ENCODE results near the gene ZNF761.
"Not testable (repeated sequence)": the region's sequence is repeated elsewhere in the genome, so short reads cannot be mapped to it uniquely, and the experiment has no call there.

The ZNF761 gene

GRCh38 chr19:53455828-53456227 is 24.0 kb downstream of the ZNF761 start:
- Histone ChIP-seq H3K9me2 (replicated peaks; ENCODE audit: insufficient read depth, low read length) (no peaks in the 10 kb centered on the region), H3K9me3 (ENCODE audit: insufficient read depth, low read length) (peaks cover 43% of the 10 kb centered on the region; the same call in 1 of the 2 replicates), H4K20me1 (ENCODE audit: low read depth, low read length) (no peaks in the 10 kb centered on the region), H3K27me3 (ENCODE audit: low read length) (no peaks in the 10 kb centered on the region), H3K4me2 (ENCODE audit: low read depth, low read length, poor library complexity, severe bottlenecking) (no peak overlapping the region), H3K9ac (ENCODE audit: low read length) (no peak overlapping the region), H3K4me3 (ENCODE audit: insufficient read depth, low read length, poor library complexity, severe bottlenecking) (no peak overlapping the region), H3K36me3 (ENCODE audit: low read length) (peaks cover 58% of the 10 kb centered on the region), H2AFZ (ENCODE audit: low read depth, low read length, severe bottlenecking) (no peak overlapping the region), H3F3A (ENCODE audit: insufficient read depth) (no peaks in the 10 kb centered on the region), H3K79me2 (ENCODE audit: insufficient read depth, low read length) (no peaks in the 10 kb centered on the region), H3K27ac (ENCODE audit: low read depth, low read length) (no peak overlapping the region)
- TF ChIP-seq EZH2phosphoT487 (conservative IDR thresholded peaks at IDR 0.05; ENCODE audit: low read length), result no peak
- no peak for TF ChIP-seq CTCF (IDR thresholded peaks at IDR 0.05; ENCODE audit: insufficient read depth, low read length, poor library complexity, severe bottlenecking)

GRCh38 chr19:53460131-53460721 is 28.4 kb downstream of the ZNF761 start:
- H4K20me1 ChIP-seq (ENCODE audit: low read depth, low read length); H3K79me2 ChIP-seq (ENCODE audit: insufficient read depth, low read length); H2AFZ ChIP-seq (ENCODE audit: low read depth, low read length, severe bottlenecking); H3K27ac ChIP-seq (ENCODE audit: low read depth, low read length); H3K27me3 ChIP-seq (ENCODE audit: low read length); H3K9me2 ChIP-seq (replicated peaks; ENCODE audit: insufficient read depth, low read length); H3K4me2 ChIP-seq (ENCODE audit: low read depth, low read length, poor library complexity, severe bottlenecking); H3K4me3 ChIP-seq (ENCODE audit: insufficient read depth, low read length, poor library complexity, severe bottlenecking); H3F3A ChIP-seq (ENCODE audit: insufficient read depth); H3K9ac ChIP-seq (ENCODE audit: low read length): not testable (repeated sequence)
- Histone ChIP-seq H3K36me3 (ENCODE audit: low read length) (peaks cover 17% of the 10 kb centered on the region), H3K9me3 (ENCODE audit: insufficient read depth, low read length) (peaks cover 31% of the 10 kb centered on the region; the same call in 1 of the 2 replicates)

GRCh38 chr19:53461866-53462265 is 30.1 kb downstream of the ZNF761 start:
- Histone ChIP-seq H3K36me3 (ENCODE audit: low read length) (peaks cover 7% of the 10 kb centered on the region; the same call in 1 of the 2 replicates), H3K4me2 (ENCODE audit: low read depth, low read length, poor library complexity, severe bottlenecking) (no peak overlapping the region), H2AFZ (ENCODE audit: low read depth, low read length, severe bottlenecking) (no peak overlapping the region), H3K4me3 (ENCODE audit: insufficient read depth, low read length, poor library complexity, severe bottlenecking) (no peak overlapping the region), H3K27ac (ENCODE audit: low read depth, low read length) (no peak overlapping the region), H3F3A (ENCODE audit: insufficient read depth) (no peaks in the 10 kb centered on the region), H4K20me1 (ENCODE audit: low read depth, low read length) (no peaks in the 10 kb centered on the region), H3K9ac (ENCODE audit: low read length) (no peak overlapping the region), H3K9me2 (replicated peaks; ENCODE audit: insufficient read depth, low read length) (no peaks in the 10 kb centered on the region), H3K9me3 (ENCODE audit: insufficient read depth, low read length) (peaks cover 15% of the 10 kb centered on the region; the same call in 1 of the 2 replicates), H3K79me2 (ENCODE audit: insufficient read depth, low read length) (no peaks in the 10 kb centered on the region), H3K27me3 (ENCODE audit: low read length) (no peaks in the 10 kb centered on the region)
- TF ChIP-seq CTCF (IDR thresholded peaks at IDR 0.05; ENCODE audit: insufficient read depth, low read length, poor library complexity, severe bottlenecking) (no peak), EZH2phosphoT487 (conservative IDR thresholded peaks at IDR 0.05; ENCODE audit: low read length) (no peak)

- Histone ChIP-seq H3F3A (ENCODE audit: insufficient read depth) (no peaks in the 10 kb centered on the region), H3K9me3 (ENCODE audit: insufficient read depth, low read length) (peaks cover 8% of the 10 kb centered on the region; the same call in 1 of the 2 replicates), H3K9me2 (replicated peaks; ENCODE audit: insufficient read depth, low read length) (no peaks in the 10 kb centered on the region), H3K27ac (ENCODE audit: low read depth, low read length) (no peak overlapping the region), H2AFZ (ENCODE audit: low read depth, low read length, severe bottlenecking) (no peak overlapping the region), H3K4me2 (ENCODE audit: low read depth, low read length, poor library complexity, severe bottlenecking) (no peak overlapping the region), H3K27me3 (ENCODE audit: low read length) (no peaks in the 10 kb centered on the region), H3K9ac (ENCODE audit: low read length) (no peak overlapping the region), H4K20me1 (ENCODE audit: low read depth, low read length) (no peaks in the 10 kb centered on the region), H3K79me2 (ENCODE audit: insufficient read depth, low read length) (no peaks in the 10 kb centered on the region), H3K36me3 (ENCODE audit: low read length) (peaks cover 1% of the 10 kb centered on the region; the same call in 1 of the 2 replicates), H3K4me3 (ENCODE audit: insufficient read depth, low read length, poor library complexity, severe bottlenecking) (no peak overlapping the region)
- TF ChIP-seq EZH2phosphoT487 (conservative IDR thresholded peaks at IDR 0.05; ENCODE audit: low read length) (no peak), CTCF (IDR thresholded peaks at IDR 0.05; ENCODE audit: insufficient read depth, low read length, poor library complexity, severe bottlenecking) (no peak)
Observed at GRCh38 chr19:53462861-53463260, 31.1 kb downstream of the ZNF761 start.

Data from SU-DHL-6 (cell line).